ENCODE results near the gene SHISA9.

The SHISA9 gene

GRCh38 chr16:13158427-13158826 is 257.0 kb downstream of the SHISA9 start:
- no peak for DNase-seq

DNA sequence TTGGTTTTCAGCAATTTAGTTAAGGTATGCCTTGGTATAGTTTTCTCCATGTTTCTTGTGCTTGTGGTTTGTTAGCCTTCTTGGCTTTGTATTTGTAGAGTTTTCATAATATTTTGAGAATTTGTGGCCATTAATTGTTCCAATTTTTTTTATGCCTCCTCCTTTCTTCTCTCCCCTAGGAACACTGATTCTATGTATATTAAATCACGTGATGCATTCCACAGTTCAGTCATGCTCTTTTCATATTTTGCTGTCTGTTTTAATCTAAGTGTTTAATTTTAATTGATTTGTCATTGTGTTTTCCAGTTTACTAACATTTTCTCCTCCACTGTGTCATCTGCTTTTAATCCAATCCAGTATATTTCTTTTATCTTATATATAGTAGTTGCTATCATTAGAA is 263.6 kb downstream of the SHISA9 start:
- DNase-seq: no peak

GRCh38 chr16:13168091-13168572 is 266.7 kb downstream of the SHISA9 start:
- no peak for DNase-seq

DNA sequence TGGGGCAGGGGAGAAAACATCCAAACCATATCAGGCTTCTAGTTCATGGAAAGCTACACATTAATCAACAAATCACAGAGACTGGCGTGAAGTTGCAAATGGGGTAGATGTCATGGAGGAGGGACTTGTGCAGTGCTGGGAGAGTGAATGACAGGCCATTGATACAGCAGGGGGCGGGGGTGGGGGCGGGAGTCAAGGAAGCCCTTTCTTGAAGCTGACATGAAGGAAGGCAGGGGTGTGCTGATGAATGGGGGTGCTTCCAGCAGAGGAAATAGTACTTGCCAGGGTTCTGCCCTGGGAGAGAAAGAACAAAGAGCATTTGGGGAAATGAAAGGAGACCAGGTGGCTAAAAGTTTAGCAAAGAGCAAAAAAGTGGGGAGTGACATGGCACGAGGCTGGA is 269.9 kb downstream of the SHISA9 start:
- peak in 1 of 58 donors; percentile 14 for DNase-seq

DNA sequence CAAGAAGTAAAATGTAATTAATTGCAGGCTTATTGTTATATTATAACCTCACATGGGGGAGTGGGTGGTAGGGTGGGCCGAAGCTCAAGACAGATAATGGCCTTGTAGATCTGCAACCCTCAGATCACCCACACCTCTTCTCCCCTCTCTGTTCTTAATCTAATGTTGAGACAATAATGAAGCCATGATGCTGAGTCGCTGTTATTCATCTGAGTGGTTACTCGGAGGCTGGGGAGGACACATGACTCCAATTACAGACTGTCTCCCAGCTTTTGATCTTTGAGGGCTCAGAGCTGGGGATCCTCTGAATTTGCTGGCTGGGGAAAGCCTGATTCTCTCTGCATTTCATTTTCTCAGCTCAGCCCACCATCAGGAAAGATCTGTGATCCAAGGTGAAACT is 275.3 kb downstream of the SHISA9 start:
- DNase-seq: no peak

DNA sequence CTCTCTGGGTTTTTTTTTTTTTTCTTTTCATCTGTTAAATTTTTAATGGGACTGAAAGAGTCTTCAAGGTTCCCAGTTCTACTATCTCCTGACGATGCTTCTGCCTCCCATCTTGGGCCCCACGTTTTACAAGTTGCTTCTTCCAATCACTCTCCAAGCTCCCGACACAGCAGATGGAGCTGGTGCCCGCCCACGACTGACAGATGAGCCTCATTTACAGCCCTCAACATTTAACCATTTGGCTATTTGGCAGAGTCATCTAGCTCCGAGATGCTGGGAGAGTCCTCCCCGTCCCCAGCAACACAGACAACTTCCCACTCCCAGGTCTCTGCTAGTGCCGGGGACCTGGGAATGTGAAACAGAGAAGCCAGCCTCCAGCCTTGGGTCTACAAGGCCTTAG is 276.9 kb downstream of the SHISA9 start:
- peak in 36 of 58 donors; percentile 1 to 82 (median 34) for DNase-seq

DNA sequence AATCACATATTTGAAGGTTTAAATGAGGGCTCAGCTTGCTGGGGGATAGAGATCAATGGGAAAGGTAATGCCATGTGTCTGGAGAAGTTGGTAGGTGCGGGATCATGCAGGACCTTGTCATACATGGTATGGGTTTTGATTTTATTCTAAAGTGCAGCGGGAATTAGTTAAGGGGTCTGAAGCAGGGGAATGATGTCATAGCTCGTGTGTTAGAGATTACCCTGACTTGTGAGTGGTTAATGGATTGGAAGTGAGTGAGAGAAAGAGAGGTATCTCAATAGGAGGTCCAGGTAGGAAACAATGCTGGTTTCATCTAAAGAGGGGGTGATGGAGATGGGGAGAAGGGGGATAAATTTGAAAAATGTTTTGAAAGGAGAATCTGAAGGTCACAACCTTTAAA is 280.0 kb downstream of the SHISA9 start:
- no peak for DNase-seq

DNA sequence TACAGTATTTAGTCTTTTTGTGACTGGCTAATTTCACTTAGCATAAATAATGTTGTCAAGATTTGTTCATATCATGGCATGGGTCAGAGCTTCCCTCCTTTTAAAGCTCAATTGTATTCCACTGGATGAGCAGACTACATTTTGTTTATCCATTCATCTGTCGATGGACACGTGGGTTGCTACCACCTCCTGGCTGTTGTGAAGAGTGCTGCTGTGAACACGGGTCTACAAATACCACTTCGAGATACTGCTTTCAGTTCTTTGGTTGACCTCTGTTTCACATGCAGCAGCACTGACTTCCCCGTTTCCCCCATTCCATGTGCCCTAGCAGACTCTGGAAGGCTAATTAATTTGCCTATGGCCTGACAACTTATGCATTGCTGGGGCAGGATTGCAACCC is 285.4 kb downstream of the SHISA9 start:
- no peak for DNase-seq

DNA sequence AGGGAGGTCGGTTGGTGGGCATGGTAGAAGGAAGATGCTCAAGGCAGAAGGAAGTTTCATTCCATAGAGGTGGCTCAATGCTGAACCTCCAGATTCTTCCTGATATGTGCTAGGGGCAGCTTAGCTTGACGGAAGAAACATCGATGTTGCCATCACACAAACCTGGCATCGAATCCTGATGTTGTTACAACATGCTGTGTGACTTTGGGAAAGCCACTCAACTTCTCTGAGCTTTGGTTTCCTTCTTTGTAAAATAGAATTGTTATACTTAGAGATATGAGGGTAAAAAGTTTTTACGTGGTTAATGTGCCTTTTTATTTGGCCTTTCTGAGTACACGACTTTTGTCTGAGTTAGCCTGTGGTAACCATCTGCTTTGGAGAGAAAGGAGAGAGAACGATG is 287.9 kb downstream of the SHISA9 start:
- no peak for DNase-seq

DNA sequence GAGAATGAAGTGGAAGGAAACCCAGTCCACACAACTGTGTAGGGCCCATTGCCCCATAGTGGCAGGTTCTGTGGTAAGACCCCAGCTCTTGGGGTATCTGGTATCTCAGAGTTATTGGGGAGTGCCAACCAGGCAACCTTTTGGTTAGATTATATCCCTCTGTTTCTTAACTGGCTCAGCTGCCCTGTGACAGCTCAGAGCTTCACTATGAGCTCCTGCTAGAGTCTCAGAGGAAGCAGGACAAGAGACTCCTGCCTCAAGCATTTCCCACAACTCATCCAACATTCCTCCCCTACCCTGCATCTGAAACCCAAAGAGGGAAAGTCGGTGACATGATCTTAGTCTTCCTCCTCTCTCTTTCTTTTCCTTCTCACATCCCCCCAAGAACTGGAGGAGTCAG is 292.3 kb downstream of the SHISA9 start:
- no peak for DNase-seq

DNA sequence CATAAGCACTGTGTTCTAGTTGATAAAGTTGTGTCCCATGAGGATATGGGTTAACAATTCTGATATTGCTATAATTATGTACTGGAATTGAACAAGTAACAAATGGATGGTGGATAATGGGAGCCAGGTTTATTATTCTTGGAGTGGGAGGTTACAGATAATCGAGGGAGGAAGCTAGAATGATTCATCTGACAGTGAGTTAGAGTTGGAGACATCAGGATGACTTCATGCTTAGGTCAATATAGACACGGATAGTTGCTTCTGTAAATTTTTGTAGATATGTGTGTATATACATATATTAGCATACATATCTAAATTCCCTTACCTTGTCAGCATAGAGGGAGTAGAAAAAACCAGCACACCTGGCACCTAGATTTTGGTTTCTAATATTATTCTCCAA is 293.4 kb downstream of the SHISA9 start:
- no peak for DNase-seq

DNA sequence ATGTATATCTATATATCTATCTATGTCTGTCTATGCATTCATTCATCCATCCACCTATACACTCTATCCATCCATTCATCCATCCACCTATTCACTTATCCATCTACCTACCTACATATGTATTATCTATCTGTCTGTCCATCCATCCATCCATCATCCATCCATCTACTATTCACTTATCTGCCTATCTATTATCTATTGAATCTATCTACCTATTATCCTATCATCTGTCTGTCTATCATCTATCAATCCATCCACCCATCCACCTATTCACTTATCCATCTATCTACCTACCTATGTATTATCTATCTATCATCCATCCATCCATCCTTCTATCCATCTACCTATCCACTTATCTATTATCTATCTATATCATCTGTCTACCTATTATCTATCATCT is 302.3 kb downstream of the SHISA9 start:
- DNase-seq: no peak

DNA sequence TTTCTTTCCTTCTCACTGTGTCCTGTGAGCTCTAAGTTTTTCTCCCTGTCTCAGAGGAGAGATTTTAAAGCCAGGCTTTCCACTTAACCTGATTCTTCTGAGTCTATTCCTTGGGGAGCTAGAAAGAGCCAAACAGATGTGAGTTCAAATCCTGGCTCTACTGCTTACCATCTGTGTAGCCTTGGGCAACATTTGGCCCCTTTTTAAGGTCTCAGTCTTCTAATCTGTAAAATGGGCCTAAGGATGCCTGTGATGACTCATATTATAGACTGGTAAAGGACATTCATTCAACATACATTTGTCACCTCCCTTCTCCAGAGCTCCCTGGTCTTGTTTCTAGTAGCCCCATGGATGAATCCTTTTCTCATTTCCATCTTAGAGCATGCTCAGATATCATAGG is 304.0 kb downstream of the SHISA9 start:
- DNase-seq: no peak

GRCh38 chr16:13206606-13207005 is 305.2 kb downstream of the SHISA9 start:
- no peak for DNase-seq

- no peak for DNase-seq
Measured at GRCh38 chr16:13207151-13207550, 305.8 kb downstream of the SHISA9 start.

- DNase-seq: no peak
Measured at GRCh38 chr16:13223666-13224065, 322.3 kb downstream of the SHISA9 start.

GRCh38 chr16:13229039-13229438 is 327.6 kb downstream of the SHISA9 start:
- no peak for DNase-seq

DNA sequence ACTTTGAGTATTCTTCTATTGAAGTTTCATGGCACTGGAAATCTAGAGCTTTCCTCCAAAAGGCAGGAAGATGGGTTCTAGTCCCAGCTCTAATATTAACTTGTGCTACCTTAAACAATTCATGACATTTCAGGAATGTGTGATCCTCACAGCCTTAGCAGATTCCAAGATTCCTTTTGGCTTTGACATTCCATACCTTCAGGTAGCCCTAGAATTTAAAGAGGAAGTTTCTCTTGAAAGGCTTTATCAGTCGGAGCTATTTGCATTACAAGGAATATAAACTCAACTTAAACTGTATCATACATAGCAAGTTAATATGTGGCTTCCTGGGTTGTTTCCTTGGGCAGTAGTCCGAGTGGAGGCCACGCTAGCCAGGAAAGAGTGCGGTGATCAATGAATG is 330.0 kb downstream of the SHISA9 start:
- no peak for DNase-seq

GRCh38 chr16:13234999-13235398 is 333.6 kb downstream of the SHISA9 start:
- DNase-seq: no peak

DNA sequence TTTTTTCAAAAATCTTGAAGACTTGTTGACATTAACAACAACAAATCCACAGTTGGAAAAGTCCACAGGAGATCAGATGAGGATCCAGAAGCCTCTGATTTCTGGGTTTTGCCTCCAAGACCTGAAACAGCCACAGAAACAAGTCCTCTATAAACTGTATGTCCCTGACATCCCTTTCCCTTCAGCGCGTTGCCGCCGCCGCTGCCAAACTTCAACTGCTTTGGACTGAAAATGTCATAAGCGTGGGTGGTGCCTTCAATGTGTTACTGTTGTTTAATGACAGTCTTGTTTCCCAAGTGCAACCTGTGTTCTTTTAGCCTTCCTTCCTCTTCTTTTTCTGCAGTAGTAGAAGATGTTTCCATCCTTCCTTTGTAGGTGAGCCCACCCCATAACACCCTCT is 334.9 kb downstream of the SHISA9 start:
- DNase-seq: no peak

- DNase-seq: no peak
Measured at GRCh38 chr16:13238182-13238581, 336.8 kb downstream of the SHISA9 start.

DNA sequence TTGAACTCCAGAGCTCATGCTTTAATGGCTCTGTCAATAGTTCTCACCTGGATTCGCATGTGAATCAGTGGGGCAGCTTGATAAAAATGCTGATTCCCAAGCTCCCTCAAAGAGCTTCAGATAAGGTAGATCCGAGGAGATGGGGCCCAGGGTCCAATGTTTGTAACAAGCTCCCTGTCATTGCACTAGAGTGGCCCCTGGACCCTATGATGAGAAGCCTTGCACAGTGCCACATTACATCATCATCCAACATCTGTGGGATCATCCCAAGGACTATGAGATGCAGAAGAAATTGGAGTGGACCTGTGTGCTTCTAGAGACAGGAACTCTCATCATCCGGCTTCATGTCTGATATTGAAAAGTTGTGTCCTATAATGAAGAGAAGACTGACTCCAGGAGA is 340.8 kb downstream of the SHISA9 start:
- DNase-seq: no peak

- no peak for DNase-seq
Measured at GRCh38 chr16:13244770-13245169, 343.4 kb downstream of the SHISA9 start.

DNA sequence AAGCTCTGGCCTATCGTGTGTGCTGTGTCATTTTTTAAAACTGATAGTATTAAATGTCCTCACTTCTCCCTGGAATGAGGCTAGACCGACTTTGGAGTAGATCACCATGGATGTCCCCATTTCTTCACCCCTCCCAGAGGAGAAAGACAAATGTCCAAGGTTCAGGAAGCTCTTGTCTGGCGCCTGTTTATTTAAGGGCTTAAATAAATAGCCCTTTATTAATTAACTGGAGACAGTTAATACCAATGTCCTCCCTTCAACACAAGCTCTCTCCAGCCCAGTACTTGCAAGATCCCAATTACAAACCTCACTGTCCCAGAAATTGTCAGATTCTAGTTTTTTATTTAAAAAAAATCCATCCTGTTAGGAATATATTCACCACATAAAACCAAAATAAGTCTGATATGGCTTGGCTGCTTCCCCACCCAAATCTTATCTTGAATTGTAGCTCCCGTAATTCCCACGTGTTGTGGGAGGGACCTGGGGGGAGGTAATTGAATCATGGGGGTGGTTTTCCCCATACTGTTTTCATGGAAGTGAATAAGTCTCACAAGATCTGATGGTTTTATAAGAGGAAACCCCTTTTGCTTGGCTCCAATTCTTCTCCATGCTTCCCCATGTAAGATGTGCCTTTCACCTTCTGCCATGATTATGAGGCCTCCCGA is 344.4 kb downstream of the SHISA9 start:
- no peak for DNase-seq
